Nephron (organoid): ENCODE data around the gene ACP1.

ENCODE experiments used
- H3K27ac Mint-ChIP-seq, 3 experiments: 2 replicates each; pipeline ENCODE4 v1.8.0; 2020; ENCODE audit warnings: mixed read lengths in 3 of 3, mild to moderate bottlenecking in 2 of 3, moderate library complexity in 1 of 3
- H3K27me3 Mint-ChIP-seq: 2 replicates; pipeline ENCODE4 v1.8.0; 2021; ENCODE audit warnings: low read depth, mild to moderate bottlenecking, moderate library complexity, mixed read lengths
- H3K36me3 Mint-ChIP-seq: 2 replicates; pipeline ENCODE4 v1.8.0; 2020; ENCODE audit warnings: low read depth, mixed read lengths
- H3K4me1 Mint-ChIP-seq: 2 replicates; pipeline ENCODE4 v1.8.0; 2020; ENCODE audit warnings: mixed read lengths
- H3K4me3 Mint-ChIP-seq, 3 experiments: 2 replicates each; pipeline ENCODE4 v1.8.0; 2020; ENCODE audit warnings: mild to moderate bottlenecking in 3 of 3, mixed read lengths in 3 of 3, moderate library complexity in 2 of 3
- H3K9me3 Mint-ChIP-seq: 2 replicates; pipeline ENCODE4 v1.8.0; 2020; ENCODE audit warnings: mixed read lengths
- TF ChIP-seq, protein P1 (sequence below), 3 experiments: fragments of 200-600 bp; sonication (generic); IDR thresholded peaks; one replicate each; pipeline ENCODE4 v1.5.0; 2021; ENCODE audit warnings: antibody characterized with exemption in 3 of 3; ENCODE audit not compliant: unreplicated experiment in 3 of 3

The ACP1 gene

DNA sequence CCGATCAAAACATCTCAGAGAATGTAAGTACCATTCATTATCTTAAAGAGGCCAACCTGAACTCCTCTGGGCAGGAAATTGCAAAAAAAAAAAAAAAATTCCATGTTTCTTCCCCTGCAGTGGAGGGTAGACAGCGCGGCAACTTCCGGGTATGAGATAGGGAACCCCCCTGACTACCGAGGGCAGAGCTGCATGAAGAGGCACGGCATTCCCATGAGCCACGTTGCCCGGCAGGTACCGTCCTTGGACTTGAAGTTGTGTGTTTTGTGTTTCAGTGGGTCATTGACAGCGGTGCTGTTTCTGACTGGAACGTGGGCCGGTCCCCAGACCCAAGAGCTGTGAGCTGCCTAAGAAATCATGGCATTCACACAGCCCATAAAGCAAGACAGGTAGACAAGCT lies 7.2 kb downstream of the ACP1 start:
- Mint-ChIP-seq H3K9me3 (no peaks in the 10 kb centered on the region), H3K4me3 (no peak overlapping the region), H3K27me3 (no peaks in the 10 kb centered on the region)

DNA sequence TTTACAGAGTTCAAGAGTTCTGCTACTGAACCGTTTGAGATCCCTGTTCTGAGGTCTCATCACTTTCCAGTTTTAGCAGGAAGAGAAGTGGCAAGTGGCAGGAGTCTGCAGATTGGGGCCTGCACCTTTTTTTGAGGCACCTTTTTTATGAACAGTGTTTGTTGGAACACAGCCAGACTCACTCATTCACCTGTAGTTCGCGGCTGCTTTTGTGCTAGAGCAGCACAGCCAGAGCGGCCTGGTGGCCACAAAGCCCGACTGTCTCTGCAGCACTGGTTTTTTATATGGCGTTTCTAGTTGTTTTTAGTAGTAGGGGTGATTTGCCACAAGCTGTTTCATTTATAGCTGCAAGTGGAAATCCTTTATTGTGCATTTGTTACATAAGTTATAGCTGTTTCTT lies 8.6 kb downstream of the ACP1 start:
- TF ChIP-seq, protein P1, sequence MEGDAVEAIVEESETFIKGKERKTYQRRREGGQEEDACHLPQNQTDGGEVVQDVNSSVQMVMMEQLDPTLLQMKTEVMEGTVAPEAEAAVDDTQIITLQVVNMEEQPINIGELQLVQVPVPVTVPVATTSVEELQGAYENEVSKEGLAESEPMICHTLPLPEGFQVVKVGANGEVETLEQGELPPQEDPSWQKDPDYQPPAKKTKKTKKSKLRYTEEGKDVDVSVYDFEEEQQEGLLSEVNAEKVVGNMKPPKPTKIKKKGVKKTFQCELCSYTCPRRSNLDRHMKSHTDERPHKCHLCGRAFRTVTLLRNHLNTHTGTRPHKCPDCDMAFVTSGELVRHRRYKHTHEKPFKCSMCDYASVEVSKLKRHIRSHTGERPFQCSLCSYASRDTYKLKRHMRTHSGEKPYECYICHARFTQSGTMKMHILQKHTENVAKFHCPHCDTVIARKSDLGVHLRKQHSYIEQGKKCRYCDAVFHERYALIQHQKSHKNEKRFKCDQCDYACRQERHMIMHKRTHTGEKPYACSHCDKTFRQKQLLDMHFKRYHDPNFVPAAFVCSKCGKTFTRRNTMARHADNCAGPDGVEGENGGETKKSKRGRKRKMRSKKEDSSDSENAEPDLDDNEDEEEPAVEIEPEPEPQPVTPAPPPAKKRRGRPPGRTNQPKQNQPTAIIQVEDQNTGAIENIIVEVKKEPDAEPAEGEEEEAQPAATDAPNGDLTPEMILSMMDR (IDR thresholded peaks at IDR 0.05; ENCODE audit: unreplicated experiment in 3 of 3), result no peak
- no peaks in the 10 kb centered on the region for H3K9me3 Mint-ChIP-seq
- no peaks in the 10 kb centered on the region for H3K27me3 Mint-ChIP-seq
- peaks cover 49% of the 10 kb centered on the region for H3K36me3 Mint-ChIP-seq
- H3K4me1 Mint-ChIP-seq, result peaks cover 22% of the 10 kb centered on the region
- no peak overlapping the region for H3K27ac Mint-ChIP-seq
- H3K4me3 Mint-ChIP-seq, result no peak overlapping the region

More for the DNA sequence above, 7.2 kb downstream of the ACP1 start:
- Mint-ChIP-seq H3K27ac (no peak overlapping the region), H3K4me1 (peaks cover 34% of the 10 kb centered on the region), H3K36me3 (peaks cover 42% of the 10 kb centered on the region)
- TF ChIP-seq, protein P1 (IDR thresholded peaks at IDR 0.05; ENCODE audit: unreplicated experiment in 3 of 3), result no peak

DNA sequence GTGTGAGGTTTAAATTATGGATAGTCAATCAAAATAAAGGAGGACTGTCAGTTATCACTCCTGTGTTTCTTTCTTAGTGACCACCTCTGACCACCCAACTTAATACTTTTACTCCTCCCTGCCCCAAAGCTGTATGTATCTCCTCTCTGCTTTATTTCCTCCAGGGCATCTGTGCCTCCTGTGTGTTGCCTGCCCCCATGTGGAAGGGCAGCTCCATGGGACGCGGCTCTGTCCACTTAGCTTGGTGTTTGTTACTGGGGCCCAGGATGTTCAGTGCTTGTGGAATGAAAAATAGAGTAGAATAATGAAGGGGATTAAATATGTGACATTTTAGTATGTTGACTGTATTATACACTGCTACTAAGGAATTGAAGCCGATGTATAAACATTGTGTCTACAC lies 9.8 kb downstream of the ACP1 start:
- TF ChIP-seq, protein P1 (IDR thresholded peaks at IDR 0.05; ENCODE audit: unreplicated experiment in 3 of 3), result no peak
- H3K27me3 Mint-ChIP-seq, result no peaks in the 10 kb centered on the region
- H3K4me1 Mint-ChIP-seq, result peaks cover 13% of the 10 kb centered on the region
- H3K36me3 Mint-ChIP-seq, result peaks cover 60% of the 10 kb centered on the region
- no peaks in the 10 kb centered on the region for H3K9me3 Mint-ChIP-seq
- H3K27ac Mint-ChIP-seq, result no peak overlapping the region
- H3K4me3 Mint-ChIP-seq, result no peak overlapping the region

DNA sequence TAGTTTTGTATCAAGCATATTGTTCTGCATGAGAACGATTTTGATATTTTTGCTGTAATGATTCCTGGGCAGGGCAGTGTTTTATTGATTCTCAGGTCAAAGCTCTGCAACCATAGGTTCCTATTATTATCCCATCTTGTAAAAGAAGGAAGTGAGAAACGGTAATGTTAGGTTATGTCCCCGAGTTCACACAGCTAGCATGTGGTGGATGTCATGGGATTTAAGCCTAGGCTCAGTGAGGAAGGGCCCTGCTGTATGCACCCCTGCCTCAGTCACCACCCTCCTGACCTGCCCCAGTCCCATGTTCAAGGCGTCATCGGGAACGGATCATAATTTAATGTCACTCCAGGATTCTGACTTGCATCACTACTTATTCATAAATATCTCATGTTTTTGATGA lies 10.7 kb downstream of the ACP1 start:
- H3K27ac Mint-ChIP-seq, result no peak overlapping the region
- H3K4me1 Mint-ChIP-seq, result peaks cover 5% of the 10 kb centered on the region
- no peak overlapping the region for H3K4me3 Mint-ChIP-seq
- no peaks in the 10 kb centered on the region for H3K27me3 Mint-ChIP-seq
- H3K9me3 Mint-ChIP-seq, result no peaks in the 10 kb centered on the region
- peaks cover 59% of the 10 kb centered on the region for H3K36me3 Mint-ChIP-seq
- TF ChIP-seq, protein P1 (IDR thresholded peaks at IDR 0.05; ENCODE audit: unreplicated experiment in 3 of 3), result no peak

DNA sequence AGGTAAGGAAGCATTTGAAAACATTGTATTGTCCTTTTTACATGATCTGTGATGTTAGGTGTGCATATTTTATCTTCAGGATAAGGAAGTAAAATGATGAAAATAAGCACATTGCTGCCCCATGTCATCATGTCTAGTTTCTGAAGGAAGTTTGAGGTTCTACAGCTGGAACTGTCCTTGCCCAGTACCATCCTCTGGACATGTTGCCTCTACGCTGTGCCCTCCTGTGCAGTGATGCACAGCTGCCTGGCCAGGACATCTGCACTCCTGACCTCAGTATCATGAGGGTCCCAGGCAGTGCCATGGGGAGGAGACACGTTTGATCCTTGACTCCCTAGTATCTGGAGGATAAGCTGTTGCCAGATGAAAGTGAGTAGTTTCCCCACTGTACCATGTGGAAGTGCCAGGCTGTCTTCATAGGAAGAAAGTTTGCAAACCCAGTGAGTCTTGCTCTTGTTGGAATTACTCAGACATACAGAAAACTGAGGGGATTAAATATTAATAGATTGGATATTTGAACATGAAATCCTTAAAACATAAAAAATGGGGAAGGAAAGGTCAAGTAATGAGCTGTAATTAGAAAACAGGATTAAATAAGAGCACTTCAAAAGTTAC lies 13.7 kb downstream of the ACP1 start:
- Mint-ChIP-seq H3K9me3 (no peaks in the 10 kb centered on the region), H3K27ac (no peak overlapping the region), H3K27me3 (peaks cover 3% of the 10 kb centered on the region), H3K36me3 (peaks cover 62% of the 10 kb centered on the region), H3K4me3 (no peak overlapping the region), H3K4me1 (no peaks in the 10 kb centered on the region)
- TF ChIP-seq, protein P1 (IDR thresholded peaks at IDR 0.05; ENCODE audit: unreplicated experiment in 3 of 3), result no peak

DNA sequence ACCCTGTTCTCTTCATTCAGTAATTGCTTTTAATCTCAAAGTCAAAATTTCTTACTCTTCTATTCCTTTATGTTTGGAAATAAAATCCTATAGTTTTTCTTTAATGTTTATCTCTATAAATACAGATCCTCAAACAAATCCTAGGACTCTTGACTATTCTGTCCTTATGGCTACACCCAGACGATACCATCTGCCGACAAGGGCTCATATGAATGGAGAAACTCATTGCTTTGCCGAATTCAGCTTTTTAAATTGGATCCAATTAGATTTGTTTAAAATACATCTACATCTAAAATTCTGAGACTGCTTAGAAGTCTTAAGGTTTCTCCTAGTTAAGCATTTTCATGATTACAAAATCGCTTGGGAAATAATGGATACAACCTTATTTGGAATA lies 14.2 kb downstream of the ACP1 start:
- Mint-ChIP-seq H3K27me3 (peaks cover 7% of the 10 kb centered on the region), H3K9me3 (no peaks in the 10 kb centered on the region), H3K36me3 (peaks cover 64% of the 10 kb centered on the region), H3K27ac (no peak overlapping the region), H3K4me3 (no peak overlapping the region), H3K4me1 (no peaks in the 10 kb centered on the region)
- TF ChIP-seq, protein P1 (IDR thresholded peaks at IDR 0.05; ENCODE audit: unreplicated experiment in 3 of 3), result no peak
